ENCODE data around the gene ZNF74.
"Not testable (repeated sequence)": the region's sequence is repeated elsewhere in the genome, so short reads cannot be mapped to it uniquely, and the experiment has no call there.

- TF ChIP-seq EP300, CTCF, POLR2A (IDR thresholded peaks at IDR 0.05): not testable (repeated sequence)
These were observed 15.4 kb downstream of the ZNF74 start for GRCh38 chr22:20409385-20409784.

All from suprapubic skin (tissue), 3 donors.